Endothelial cell of umbilical vein (primary cell): Measurements from ENCODE around the gene AKAP11.

Experiments
- EZH2 ChIP-seq: IDR thresholded peaks from 2 replicates; pipeline ENCODE4 v1.6.1; 2012; ENCODE audit warnings: borderline replicate concordance, low read depth, mild to moderate bottlenecking, moderate library complexity, low read length, inconsistent platforms; ENCODE audit not compliant: severe bottlenecking
- FOS ChIP-seq: IDR thresholded peaks from 2 replicates; pipeline ENCODE4 v1.6.1; 2011; ENCODE audit warnings: mild to moderate bottlenecking, low read length, moderate library complexity, borderline replicate concordance; ENCODE audit not compliant: insufficient read depth
- JUN ChIP-seq: IDR thresholded peaks from 2 replicates; pipeline ENCODE4 v1.6.1; 2011; ENCODE audit warnings: borderline replicate concordance, low read depth; ENCODE audit not compliant: insufficient read length, insufficient read depth
- MYC ChIP-seq: IDR thresholded peaks from one replicate; pipeline ENCODE4 v1.6.1; 2011; ENCODE audit warnings: mild to moderate bottlenecking, low read depth, low read length
- POLR2A ChIP-seq: IDR thresholded peaks from 2 replicates; pipeline ENCODE4 v1.6.1; 2012; ENCODE audit warnings: low read depth, mild to moderate bottlenecking, control low read depth, low read length
- POLR2AphosphoS5 ChIP-seq: IDR thresholded peaks from 2 replicates; pipeline ENCODE4 v1.6.1; 2012; ENCODE audit warnings: low read depth, mild to moderate bottlenecking, control low read depth, low read length, moderate library complexity; ENCODE audit not compliant: insufficient read depth
- TF ChIP-seq, protein P1 (sequence below), 2 donors: IDR thresholded peaks; 1 replicate in 1 of 2; 2 replicates in 1 of 2; pipeline ENCODE4 v1.5.1; 2011; ENCODE audit warnings: low read length in 2 of 2, mild to moderate bottlenecking in 2 of 2, moderate library complexity in 2 of 2, control low read depth in 1 of 2, inconsistent platforms in 1 of 2, low read depth in 1 of 2; ENCODE audit not compliant: insufficient read depth in 1 of 2; ENCODE audit errors: extremely low read depth in 1 of 2
- TF ChIP-seq, protein P2 (sequence below): IDR thresholded peaks from 2 replicates; pipeline ENCODE4 v1.6.1; 2011; ENCODE audit not compliant: insufficient read depth, insufficient read length

DNA sequence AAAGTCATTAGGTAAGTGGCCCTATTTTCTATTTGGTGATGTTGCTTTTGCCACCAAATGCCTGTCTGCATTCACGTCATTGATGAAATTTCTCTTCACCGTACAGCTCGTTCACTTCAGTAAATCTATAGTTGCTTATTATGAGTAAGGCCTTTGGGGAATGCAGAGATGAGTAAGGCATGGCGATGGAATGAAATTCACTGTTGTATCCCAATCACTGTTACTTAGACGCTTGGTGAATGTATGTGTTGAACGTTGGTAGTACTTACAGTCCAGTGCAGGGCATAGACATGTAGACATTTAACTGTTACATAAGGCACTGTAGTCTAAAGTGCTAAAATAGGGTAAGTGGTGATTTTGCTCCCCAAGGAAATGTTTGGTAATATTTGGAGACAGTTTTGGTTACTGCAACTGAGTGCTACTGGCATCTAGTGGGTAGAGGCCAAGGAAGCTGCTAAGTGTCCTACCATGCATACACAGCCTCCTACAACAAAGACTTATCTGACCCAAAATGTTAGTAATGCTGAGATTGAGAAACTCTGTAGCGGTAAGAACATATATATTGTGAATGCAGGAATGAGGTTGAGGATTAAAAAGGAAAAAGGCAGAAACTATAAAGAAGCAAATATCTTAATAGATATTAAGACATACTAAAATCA lies 5.8 kb downstream of the AKAP11 start:
- TF ChIP-seq POLR2A: no peak
- TF ChIP-seq, protein P1, sequence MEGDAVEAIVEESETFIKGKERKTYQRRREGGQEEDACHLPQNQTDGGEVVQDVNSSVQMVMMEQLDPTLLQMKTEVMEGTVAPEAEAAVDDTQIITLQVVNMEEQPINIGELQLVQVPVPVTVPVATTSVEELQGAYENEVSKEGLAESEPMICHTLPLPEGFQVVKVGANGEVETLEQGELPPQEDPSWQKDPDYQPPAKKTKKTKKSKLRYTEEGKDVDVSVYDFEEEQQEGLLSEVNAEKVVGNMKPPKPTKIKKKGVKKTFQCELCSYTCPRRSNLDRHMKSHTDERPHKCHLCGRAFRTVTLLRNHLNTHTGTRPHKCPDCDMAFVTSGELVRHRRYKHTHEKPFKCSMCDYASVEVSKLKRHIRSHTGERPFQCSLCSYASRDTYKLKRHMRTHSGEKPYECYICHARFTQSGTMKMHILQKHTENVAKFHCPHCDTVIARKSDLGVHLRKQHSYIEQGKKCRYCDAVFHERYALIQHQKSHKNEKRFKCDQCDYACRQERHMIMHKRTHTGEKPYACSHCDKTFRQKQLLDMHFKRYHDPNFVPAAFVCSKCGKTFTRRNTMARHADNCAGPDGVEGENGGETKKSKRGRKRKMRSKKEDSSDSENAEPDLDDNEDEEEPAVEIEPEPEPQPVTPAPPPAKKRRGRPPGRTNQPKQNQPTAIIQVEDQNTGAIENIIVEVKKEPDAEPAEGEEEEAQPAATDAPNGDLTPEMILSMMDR (IDR thresholded peaks at IDR 0.05; ENCODE audit: extremely low read depth in 1 of 2, insufficient read depth in 1 of 2, low read depth in 1 of 2, low read length in 2 of 2): no peak
- no peak for TF ChIP-seq EZH2
- no peak for TF ChIP-seq POLR2AphosphoS5
- TF ChIP-seq MYC: no peak
- TF ChIP-seq JUN: no peak
- no peak for TF ChIP-seq FOS
- TF ChIP-seq, protein P2, sequence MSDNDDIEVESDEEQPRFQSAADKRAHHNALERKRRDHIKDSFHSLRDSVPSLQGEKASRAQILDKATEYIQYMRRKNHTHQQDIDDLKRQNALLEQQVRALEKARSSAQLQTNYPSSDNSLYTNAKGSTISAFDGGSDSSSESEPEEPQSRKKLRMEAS: no peak
